ENCODE data around the gene GJA5.

The GJA5 gene

DNA sequence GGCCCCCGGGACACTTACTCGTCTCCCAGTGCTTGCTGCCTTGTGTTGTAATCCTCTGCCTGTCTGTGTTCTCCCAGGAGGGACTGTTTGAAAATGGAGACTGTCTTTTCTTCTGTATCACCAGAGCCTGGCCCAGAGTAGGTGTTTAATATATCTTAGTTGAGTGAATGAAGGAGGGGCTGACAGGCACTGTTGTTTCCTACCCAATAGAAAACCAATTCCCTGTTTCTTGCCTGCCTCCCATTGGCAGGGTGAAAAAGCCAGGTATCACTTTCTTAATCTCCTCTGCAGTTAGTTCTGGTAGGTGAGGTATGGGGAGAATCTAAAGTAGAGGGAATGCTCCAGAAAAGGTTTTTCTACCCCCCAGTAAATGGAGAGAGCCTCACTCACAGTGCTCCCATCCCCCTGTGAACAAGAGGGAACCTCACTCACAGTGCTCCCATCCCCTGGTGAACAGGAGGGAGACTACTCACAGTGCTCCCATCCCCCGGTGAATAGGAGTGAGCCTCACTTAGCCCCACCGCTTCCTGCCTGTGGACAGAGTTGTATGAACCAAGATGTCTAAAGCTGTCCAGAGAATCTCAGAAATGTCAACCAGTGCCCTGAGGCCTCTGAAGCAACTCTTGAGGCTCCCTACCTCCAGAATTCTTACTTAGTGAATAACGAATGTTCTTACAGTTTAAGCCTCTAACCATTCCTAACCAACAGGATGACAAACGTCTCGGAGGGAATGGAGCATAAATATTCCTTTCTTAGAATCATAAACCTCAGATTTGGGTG, at the start of gene GJA5:
Gene GJA5 (minus strand): TSS at position 122 of the 780 bp plus-strand sequence. CDS start 1,364 bp downstream, outside the sequence.
- no peak for DNase-seq (ENCODE audit: low read depth)

DNA sequence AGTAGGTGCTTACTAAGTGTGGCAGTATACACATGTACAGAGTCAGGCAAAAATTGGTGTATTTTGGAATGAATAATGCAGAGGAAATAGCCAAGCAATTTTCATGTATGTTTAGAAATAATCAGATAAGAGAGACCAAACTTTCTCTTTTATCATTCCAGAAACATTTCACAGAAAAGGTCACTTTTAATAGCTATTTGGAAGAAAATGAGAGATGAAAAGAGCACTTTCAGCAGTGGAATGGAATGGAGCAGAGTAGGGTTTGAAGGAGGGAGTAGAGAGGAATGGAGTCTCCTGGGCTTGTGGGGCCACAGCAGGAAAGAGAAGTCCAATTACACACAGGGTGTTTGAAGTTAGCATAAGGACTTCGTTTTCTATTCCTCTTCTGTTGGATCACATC, 48.8 kb upstream of the GJA5 start:
- no peak for DNase-seq (ENCODE audit: low read depth)

DNA sequence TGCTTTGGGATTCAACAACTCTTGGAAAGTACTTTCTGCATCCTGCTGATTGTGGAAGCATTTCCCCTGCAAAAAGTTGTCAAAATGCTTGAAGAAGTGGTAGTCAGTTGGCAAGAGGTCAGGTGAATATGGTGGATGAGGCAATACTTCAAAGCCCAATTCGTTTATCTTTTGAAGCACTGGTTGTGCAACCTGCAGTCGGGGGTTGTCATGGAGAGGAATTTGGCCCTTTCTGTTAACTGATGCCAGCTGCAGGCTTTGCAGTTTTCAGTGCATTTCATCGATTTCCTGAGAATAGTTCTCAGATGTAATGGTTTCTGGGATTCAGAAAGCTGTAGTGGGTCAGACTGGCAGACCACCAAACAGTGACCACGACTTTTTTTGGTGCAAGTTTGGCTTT, 47.6 kb upstream of the GJA5 start:
- DNase-seq (ENCODE audit: low read depth), result no peak

DNA sequence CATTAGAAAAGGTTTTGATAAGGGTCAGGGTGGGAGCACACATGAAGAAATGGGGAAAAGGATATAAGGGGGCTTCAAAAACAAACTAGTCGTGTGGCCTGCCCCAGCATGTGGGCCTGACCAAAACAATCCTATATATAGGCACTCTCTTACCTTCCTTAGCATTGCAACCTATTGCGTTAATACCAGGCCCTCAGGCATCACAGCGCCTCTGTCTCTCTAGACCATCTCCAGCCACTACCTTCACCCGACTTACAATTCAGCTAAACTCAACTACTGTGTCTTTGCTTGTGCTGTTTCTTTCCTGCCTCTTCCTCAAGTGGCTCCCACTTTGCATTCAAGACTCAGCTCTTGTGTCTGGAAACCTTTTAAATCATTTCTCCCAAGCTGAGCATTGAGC, 47.0 kb upstream of the GJA5 start:
- DNase-seq (ENCODE audit: low read depth), result no peak

DNA sequence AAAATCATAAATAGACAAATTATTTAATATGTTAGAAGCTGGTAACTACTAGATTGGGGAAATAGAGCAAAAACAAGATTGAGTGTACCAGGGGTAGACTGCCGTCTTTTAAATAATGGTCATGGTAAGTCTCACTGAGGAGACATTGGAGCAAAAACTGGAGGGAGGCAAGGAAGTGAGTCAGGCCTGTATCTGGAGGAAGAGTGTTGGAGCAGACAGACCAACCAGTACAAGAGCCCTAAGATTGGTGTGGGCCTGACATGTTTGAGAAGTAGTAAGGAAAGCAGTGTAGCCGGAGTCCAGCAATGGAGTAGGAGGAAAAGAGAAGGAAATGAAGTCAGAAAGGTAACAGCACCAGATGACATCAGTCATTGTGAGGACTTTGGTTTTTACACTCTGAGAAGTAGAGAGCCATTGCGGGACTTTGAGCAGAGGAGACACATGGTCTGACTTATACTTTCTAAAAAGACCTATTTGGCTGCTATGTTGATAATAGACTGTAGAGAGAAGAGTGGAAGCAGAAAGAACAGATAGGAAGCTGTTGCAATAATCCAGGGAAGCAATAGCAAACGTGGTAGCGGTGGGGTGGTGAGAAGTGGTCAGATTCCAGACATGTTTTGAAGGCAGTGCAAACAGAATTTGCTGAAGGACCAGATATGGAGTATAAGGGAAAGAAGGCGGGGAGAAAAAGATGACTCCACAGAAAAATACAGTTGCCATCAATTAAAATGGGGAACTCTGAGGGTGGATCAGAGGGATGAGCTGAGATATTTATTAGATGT, 44.7 kb upstream of the GJA5 start:
- no peak for DNase-seq (ENCODE audit: low read depth)

DNA sequence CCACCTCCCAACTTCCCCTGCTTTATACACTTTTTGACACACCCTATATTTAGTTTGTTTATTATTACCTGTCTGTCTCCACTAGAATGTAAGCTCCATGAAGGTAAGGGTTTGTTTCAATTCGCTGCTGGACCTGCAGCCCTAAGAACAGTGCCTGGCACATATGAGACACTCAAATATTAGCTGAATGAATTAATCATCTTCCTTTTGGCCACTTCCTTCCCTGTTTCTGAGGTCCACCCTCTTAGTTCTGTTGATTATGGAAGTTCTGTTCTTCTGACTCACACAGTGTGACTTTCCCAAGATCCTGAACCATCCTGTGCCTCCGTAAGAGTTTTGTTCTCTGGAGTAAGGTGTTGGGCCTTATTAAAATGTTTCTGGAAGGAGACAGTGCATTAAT, 40.4 kb upstream of the GJA5 start:
- DNase-seq (ENCODE audit: low read depth), result no peak

DNA sequence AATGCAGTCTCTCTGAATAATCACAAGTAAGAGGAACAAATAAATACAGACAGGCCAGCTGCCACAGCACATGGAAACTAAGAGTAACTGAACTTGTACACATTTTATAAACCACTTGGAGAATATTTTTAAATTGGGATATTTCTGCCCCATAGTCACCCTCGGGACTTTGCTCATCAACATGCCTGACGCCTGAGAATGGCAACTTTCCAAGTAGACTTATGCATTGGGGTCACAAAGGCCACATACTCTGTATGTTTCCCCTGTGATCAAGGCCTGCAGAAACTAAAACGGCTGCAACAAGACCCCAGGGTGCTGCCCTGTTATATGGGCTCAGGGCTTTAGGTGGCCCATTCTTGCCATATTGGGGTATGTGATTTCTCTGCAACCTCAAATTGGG, 38.3 kb upstream of the GJA5 start:
- no peak for DNase-seq (ENCODE audit: low read depth)

DNA sequence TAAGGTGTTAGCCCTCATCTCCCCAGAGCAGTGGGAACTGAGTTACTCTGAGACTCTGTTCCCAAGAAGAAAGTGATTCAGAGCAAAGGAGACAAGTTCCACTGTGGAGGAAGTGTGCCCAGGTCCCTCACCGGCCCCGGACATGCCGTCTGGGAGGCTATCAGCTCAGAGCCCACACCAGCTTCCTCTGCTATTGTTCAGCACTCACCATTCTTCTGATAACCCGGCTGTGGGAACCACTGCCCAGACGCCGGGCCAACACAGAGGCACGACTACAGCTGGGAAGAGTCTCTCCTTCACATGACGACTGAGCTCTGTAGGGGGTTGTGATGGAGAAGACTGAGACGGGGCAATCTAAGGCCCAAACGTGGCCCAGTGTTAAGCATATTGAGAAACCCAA, 34.2 kb upstream of the GJA5 start:
- DNase-seq (ENCODE audit: low read depth), result no peak

DNA sequence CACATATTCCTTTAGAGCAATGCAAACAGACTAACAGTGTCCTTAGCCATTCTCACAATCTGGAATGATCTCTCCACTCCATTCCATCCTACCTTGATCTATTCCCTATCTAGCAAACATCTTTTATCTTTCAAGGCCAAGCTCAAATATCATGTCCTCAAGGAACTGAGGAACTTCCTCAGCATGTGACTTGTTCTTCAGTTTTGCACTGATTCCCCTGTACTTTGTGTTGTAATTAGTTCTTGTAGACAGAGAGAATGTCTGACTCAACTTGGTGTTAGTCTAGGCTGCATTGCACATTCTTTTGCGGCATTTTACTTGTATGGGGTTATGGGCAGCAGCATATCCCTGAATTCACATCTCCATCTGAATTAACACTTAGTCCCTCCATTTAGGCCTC, 31.5 kb upstream of the GJA5 start:
- DNase-seq (ENCODE audit: low read depth), result no peak

DNA sequence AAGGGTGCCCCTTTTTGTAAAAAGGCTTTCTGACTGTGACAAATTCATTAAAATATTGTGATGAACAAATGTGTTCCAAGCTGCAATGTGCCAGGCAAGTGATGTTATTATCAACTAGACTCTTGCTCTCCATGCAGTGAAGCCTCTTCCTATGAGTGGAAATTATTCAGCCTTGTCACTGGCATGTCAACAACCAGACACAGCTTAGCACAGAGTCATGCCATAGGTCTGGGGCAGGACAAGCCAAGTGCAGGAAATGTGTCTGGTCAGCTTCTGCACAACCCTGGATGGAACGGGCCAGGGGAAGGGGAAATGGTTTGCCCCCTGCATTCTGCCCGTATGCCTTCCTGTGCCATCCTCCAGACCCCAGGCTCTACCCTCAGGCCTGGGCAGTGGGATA, 27.4 kb upstream of the GJA5 start:
- no peak for DNase-seq (ENCODE audit: low read depth)

DNA sequence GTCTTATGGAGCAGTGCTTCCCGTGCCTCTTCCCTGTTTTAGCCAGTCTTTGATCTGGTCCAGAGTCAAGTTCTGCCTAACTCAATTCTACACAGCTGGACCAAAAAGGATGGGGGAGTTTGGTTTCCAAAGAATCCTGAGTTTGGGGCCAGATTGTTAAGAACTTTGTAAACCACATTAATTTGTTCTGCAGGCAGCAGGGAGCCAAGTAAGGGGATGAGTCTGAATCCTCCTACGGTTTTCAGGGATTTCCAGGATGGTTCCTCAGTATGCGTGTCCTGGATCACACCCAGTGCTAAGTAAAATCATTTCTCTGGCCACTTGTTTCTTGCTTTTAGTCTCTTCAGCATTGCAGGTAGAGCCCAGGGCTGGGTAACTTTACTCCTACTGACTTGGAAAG, 26.1 kb upstream of the GJA5 start:
- no peak for DNase-seq (ENCODE audit: low read depth)

DNA sequence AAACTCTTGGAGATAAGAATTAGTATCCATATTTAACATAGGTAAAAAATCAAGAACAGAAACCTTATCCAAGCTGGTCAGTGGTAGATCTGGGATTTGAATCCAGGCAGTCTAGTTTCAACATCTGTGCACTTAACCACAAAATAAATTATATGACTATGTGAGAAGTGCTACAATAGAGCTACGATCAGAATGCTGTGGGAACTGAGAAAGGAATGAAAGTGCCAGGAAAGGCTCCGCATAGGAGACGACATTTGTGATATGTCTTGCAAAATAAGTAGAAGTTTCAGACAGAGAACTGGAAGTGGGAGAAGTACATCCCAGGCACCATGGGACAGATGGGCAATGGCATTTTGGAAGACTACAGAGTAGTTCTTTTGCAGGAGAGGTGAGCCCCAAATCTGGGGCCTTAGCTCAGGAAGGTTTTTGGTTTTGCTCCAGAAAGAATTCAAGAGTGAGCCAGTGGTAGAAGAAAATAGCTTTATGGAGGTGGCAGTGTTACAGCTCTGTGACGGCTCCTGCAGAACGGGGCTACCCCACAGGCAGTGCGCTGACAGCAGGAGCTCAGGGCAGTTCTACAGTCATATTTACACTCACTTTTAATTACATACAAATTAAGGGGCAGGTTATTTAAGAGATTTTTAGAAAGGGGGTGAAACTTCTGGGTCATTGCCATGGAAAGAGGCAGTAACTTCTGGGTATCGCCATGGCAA, 25.5 kb upstream of the GJA5 start:
- DNase-seq (ENCODE audit: low read depth), result no peak

DNA sequence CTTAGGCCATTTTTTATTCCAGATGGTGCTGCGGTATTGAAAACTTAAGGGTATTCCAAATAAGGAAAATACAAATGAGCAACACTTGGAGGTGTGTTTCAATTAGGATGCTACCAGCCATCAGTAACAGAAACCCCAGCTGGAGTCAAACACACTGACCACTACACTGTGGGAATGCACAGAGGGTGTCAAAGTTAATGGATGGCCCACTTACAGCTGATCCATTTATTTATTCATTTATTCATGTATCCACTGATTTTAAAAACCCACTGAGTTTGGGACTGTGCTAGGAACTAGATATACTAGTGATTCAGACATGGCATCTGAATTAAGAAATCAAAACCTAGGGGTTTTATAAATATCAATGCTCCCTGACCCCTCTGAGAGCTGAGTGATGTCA, 24.5 kb upstream of the GJA5 start:
- DNase-seq (ENCODE audit: low read depth), result no peak

DNA sequence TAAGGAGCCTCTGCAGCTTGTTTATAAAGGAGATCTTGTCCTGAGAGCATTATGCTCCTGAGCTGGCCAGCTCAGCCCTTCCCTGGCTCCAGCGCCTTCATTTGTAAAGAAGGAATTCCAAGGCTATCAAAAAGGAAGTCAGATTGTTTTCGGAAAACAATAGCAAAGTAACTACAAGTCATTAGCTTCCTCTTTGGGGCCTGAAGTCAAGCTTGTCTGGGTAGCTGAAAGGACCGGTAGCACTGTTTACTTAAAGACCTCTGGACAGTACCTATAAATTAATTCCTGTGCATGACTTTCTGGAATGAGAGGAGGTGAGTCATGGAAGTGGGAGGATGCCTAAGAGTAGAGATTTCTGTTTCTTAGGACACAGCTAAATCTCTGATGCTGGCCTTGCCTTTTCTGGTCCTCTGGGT, 20.7 kb upstream of the GJA5 start:
- DNase-seq (ENCODE audit: low read depth), result no peak

DNA sequence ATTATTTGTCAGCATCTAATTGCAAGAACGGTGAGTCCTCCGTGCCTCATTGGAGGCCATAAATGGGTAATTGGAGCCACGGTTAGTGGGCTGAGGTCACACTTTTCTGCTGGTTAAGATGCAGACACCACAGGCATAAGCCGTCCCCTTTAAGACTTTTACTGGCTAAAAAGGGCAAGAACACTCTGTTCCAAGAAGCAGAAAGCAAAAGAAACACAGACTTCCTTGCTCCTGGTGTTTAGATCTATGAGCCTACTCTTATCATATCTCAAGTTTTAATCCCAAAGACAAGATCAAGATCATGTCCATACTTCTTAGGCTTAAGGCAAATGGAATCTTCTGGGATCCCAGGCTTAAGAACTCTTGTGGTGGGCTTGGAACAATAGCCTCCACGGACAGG, 17.3 kb upstream of the GJA5 start:
- no peak for DNase-seq (ENCODE audit: low read depth)

DNA sequence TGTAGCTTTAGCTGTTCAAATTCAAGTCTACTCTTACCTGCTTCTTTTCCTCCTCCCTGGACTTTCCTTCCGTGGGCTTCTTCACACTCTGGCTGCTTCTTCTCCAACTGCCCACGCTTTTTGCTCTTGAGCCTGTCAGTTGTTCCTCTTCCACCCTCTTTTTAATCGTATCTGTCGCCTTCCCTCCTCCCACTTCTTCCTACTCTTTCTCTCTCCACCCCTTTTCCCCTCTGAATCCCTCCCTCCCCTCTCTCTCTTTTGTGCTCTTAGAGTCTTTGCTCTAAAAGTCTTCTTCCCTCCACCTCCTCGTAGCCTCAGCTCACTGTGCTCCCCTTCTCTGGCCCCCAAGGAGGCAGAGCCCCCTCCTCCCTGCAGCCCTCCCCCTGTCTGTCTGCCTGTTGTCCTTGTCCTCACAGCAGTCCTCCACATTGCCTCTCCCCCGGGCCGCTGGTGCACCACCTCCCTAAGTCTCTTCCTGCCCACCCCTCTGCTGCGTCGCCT, 12.9 kb upstream of the GJA5 start:
- no peak for DNase-seq (ENCODE audit: low read depth)

DNA sequence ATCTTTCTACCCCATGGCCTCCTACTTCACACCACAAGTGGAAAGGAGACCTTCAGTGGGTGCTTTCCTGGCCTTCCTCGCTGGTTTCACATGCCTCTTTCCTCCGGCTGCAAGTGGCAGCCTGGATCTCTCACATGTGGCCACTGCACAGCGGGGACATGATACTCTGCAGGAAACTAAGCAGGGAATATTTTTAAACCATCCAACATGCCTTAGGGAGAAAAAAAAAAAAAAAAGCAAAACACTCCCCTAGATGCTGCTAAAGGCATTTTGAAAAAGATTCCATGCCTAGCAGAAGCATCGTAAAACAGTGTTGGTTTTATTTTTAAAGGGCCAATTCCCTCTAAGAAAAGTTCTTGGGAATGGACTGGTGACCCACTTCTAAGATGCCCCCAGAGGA, 12.2 kb upstream of the GJA5 start:
- no peak for DNase-seq (ENCODE audit: low read depth)

DNA sequence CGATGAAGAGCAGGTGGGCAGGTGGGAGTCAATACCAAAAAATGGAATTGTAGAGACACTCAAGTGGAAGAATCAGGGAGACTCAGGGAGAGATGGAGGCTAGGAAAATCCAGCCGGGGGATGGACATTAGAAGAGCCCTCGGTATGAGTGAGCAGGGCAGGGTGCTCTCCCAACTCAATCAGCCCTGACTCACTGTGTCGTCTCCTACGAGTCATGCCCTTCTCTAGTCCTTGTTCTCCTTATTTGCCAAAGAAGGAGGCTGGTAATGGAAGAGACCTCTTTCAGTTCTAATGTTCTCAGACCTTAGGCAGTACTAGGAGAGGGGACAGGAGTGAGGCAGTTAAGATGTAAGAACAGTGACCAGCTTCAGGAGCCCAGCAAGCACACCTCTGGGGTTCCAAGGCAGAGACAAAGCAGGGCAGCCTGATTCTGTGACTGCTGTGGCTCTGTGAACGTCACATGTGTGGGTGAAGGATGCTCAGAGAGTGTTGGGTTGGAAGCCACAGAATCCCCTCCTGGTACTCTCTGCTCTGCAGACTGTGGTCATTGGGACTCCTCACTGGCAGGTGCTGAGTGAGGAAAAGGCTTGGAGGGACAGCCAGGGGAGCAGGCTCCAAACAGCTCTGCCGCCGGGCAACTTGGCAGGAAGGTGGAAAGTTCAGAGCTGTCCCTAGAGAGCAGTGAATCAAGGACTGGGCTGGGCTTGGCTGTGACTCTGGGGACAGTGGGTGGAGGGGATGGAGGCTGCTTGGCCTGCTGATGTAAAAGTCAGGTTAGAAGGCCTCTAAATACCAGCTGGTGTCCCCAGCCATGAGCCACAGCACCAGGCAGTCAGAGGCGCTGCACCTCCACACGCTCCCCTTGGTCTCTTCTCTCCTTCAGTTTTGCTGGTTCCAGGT, 11.1 kb upstream of the GJA5 start:
- DNase-seq (ENCODE audit: low read depth), result no peak

DNA sequence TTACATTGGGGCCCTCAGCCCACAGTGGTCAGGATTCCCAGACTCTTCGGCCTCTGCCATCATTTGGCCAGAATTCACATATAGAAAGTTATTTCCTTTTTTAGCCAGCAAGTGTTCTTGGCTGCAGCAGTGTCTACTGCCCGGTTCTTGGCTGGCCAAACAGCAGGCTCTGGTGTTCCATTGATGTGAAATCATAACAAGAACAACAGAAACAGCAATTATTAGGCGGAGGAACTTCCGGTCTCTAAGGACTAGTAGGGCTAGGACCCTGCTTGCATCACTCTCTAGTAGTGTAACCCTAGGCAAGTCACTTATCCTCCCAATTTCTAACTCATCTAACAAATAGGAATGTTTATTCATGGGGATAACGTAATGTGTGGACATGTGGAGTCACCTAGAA, 8.7 kb upstream of the GJA5 start:
- DNase-seq (ENCODE audit: low read depth), result no peak

DNA sequence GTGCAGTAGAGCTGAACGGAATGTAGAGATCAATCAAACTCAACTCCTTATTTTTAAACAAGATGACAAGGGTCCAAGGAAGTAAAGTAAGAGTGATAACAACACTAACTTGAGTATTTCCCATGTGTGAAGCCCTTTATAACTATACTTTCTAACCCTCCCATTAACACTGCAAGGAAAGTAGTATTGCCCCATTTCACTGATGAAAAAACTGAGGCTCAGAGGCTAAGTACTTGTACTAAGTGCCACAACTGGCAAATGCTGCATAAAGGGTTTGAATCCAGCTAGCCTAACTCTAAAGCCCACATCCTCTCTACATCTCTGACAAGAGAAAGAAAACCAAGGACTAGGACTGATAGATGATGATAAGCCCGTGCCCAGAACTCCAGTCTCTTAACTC, 8.2 kb upstream of the GJA5 start:
- no peak for DNase-seq (ENCODE audit: low read depth)

DNA sequence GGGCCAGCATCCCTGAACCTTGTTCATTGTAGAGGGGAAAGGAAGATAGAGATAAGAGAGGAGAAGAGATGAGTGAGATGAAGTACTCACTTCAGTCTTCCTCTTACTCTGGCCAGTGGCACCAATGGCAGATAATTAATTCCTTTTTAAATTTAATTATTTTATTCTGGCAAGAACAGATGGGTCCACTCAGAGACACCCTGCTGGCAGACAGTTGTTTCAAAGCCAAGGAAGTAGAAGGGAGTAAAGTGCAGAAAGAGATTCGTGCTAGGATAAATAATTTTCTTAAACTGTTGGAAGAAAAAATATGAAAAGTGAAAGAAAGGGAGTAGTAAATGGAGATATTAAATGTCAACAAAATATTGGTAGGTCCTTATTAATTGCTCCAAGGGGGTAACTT, 7.7 kb upstream of the GJA5 start:
- DNase-seq (ENCODE audit: low read depth), result no peak

All from HS-5 (cell line).